RWPE2 (cell line): ENCODE data around the gene CNKSR2.
"Not testable (repeated sequence)": the region's sequence is repeated elsewhere in the genome, so short reads cannot be mapped to it uniquely, and the experiment has no call there.

Experiments
- ATAC-seq: fragments of 200-7000 bp; cut with Tn5 transposase; 3 replicates; pipeline ENCODE4 v1.9.1; 2021; ENCODE audit warnings: low read depth
- DNase-seq: peaks from one replicate; pipeline ENCODE4 v3.0.0-alpha.2; 2020; ENCODE audit warnings: low spot score
- H3K27ac ChIP-seq: fragments of 450-650 bp; 2 replicates; pipeline ENCODE4 v1.5.1; 2017; ENCODE audit warnings: mild to moderate bottlenecking; ENCODE audit not compliant: poor library complexity, severe bottlenecking
- H3K27me3 ChIP-seq: fragments of 250-450 bp; sonication (Bioruptor Pico); 2 replicates; pipeline ENCODE4 v1.5.1; 2021; ENCODE audit warnings: mild to moderate bottlenecking, moderate library complexity; ENCODE audit not compliant: insufficient read depth, poor library complexity, severe bottlenecking
- H3K36me3 ChIP-seq: fragments of 250-450 bp; sonication (Bioruptor Pico); 2 replicates; pipeline ENCODE4 v1.5.1; 2020; ENCODE audit warnings: low read depth, mild to moderate bottlenecking, moderate library complexity
- H3K4me1 ChIP-seq: fragments of 250-450 bp; sonication (Bioruptor Pico); 2 replicates; pipeline ENCODE4 v1.5.1; 2021; ENCODE audit warnings: mild to moderate bottlenecking, moderate library complexity; ENCODE audit not compliant: insufficient read depth, poor library complexity, severe bottlenecking
- H3K4me3 ChIP-seq: fragments of 250-450 bp; sonication (Bioruptor Pico); 2 replicates; pipeline ENCODE4 v1.5.1; 2021; ENCODE audit warnings: mild to moderate bottlenecking, moderate library complexity; ENCODE audit not compliant: severe bottlenecking
- H3K9me3 ChIP-seq: fragments of 250-450 bp; sonication (Bioruptor Pico); 2 replicates; pipeline ENCODE4 v1.5.1; 2021; ENCODE audit warnings: mild to moderate bottlenecking, moderate library complexity; ENCODE audit not compliant: severe bottlenecking
- CTCF ChIP-seq: fragments of 450-650 bp; IDR thresholded peaks from one replicate; pipeline ENCODE4 v1.5.1; 2017; ENCODE audit warnings: mild to moderate bottlenecking, moderate library complexity; ENCODE audit not compliant: poor library complexity, severe bottlenecking

The CNKSR2 gene

GRCh38 chrX:21524008-21524407, 149.8 kb downstream of the CNKSR2 start:
- H3K36me3 ChIP-seq: no peaks in the 10 kb centered on the region
- no peak for TF ChIP-seq CTCF
- no peak overlapping the region for H3K27ac ChIP-seq
- ATAC-seq (no peak), DNase-seq (no peak)
- H3K27me3 ChIP-seq: no peaks in the 10 kb centered on the region
- no peak overlapping the region for H3K4me3 ChIP-seq
- peaks cover 3% of the 10 kb centered on the region for H3K4me1 ChIP-seq
- H3K9me3 ChIP-seq: no peaks in the 10 kb centered on the region

- no peaks in the 10 kb centered on the region for H3K9me3 ChIP-seq
- ATAC-seq: no peak
- no peaks in the 10 kb centered on the region for H3K27me3 ChIP-seq
- H3K4me3 ChIP-seq: no peak overlapping the region
- H3K36me3 ChIP-seq: no peaks in the 10 kb centered on the region
- DNase-seq: no peak
- H3K27ac ChIP-seq: no peak overlapping the region
- H3K4me1 ChIP-seq: peaks cover 3% of the 10 kb centered on the region
- no peak for TF ChIP-seq CTCF
Measured at GRCh38 chrX:21528076-21528475, 153.9 kb downstream of the CNKSR2 start.

- DNase-seq (no peak), ATAC-seq (no peak)
- no peaks in the 10 kb centered on the region for H3K36me3 ChIP-seq
- H3K9me3 ChIP-seq: no peaks in the 10 kb centered on the region
- H3K4me1 ChIP-seq: peaks cover 3% of the 10 kb centered on the region
- no peak overlapping the region for H3K4me3 ChIP-seq
- no peaks in the 10 kb centered on the region for H3K27me3 ChIP-seq
- H3K27ac ChIP-seq: no peak overlapping the region
- TF ChIP-seq CTCF: no peak
Measured at GRCh38 chrX:21529771-21530170, 155.6 kb downstream of the CNKSR2 start.

- H3K9me3 ChIP-seq, H3K36me3 ChIP-seq, ATAC-seq, H3K4me3 ChIP-seq, H3K27me3 ChIP-seq, DNase-seq, H3K27ac ChIP-seq, H3K4me1 ChIP-seq: not testable (repeated sequence)
Measured at GRCh38 chrX:21544642-21545041, 170.4 kb downstream of the CNKSR2 start.

GRCh38 chrX:21559417-21559816, 185.2 kb downstream of the CNKSR2 start:
- no peak for ATAC-seq
- H3K27me3 ChIP-seq: no peaks in the 10 kb centered on the region
- no peak for DNase-seq
- H3K4me3 ChIP-seq: no peak overlapping the region
- H3K4me1 ChIP-seq: no peaks in the 10 kb centered on the region
- H3K36me3 ChIP-seq: no peaks in the 10 kb centered on the region
- H3K9me3 ChIP-seq: no peaks in the 10 kb centered on the region
- no peak for TF ChIP-seq CTCF
- H3K27ac ChIP-seq: no peak overlapping the region
